Neural progenitor cell (in vitro differentiated cells): ENCODE data around the gene HBA1. TPM values are rescaled to one million over a fixed set of nuclear protein-coding genes. Genes with fewer than 3 reads are reported as not detected.
"Not testable (repeated sequence)": the region's sequence is repeated elsewhere in the genome, so short reads cannot be mapped to it uniquely, and the experiment has no call there.

Experiments
- DNase-seq: peaks from one replicate; pipeline ENCODE4 v3.0.0-alpha.2; 2016; ENCODE audit warnings: low spot score
- H2AFZ ChIP-seq: fragments of 200-600 bp; sonication (generic); replicated peaks from 2 replicates; pipeline ENCODE4 v1.6.1; 2016; ENCODE audit warnings: antibody characterized with exemption
- H3F3A ChIP-seq: fragments of 200-600 bp; sonication (generic); 2 replicates; pipeline ENCODE4 v1.6.1; 2016; ENCODE audit warnings: antibody characterized with exemption, low read depth
- H3K27ac ChIP-seq: fragments of 200-600 bp; sonication (generic); 2 replicates; pipeline ENCODE4 v1.5.1; 2016; ENCODE audit warnings: mild to moderate bottlenecking
- H3K27me3 ChIP-seq: fragments of 200-600 bp; sonication (generic); 2 replicates; pipeline ENCODE4 v1.6.1; 2016; ENCODE audit warnings: mild to moderate bottlenecking, moderate library complexity
- H3K36me3 ChIP-seq: fragments of 200-600 bp; sonication (generic); 2 replicates; pipeline ENCODE4 v1.5.1; 2016
- H3K4me1 ChIP-seq: fragments of 200-600 bp; sonication (generic); 2 replicates; pipeline ENCODE4 v1.6.1; 2016; ENCODE audit warnings: mixed run types
- H3K4me2 ChIP-seq: fragments of 200-600 bp; sonication (generic); 2 replicates; pipeline ENCODE4 v1.6.1; 2016
- H3K4me3 ChIP-seq: fragments of 200-600 bp; sonication (generic); 2 replicates; pipeline ENCODE4 v1.5.1; 2016
- H3K79me2 ChIP-seq: fragments of 200-600 bp; sonication (generic); 2 replicates; pipeline ENCODE4 v1.6.1; 2016; ENCODE audit warnings: low read depth
- H3K9ac ChIP-seq: fragments of 200-600 bp; sonication (generic); 2 replicates; pipeline ENCODE4 v1.6.1; 2016
- H3K9me3 ChIP-seq: fragments of 200-600 bp; sonication (generic); 2 replicates; pipeline ENCODE4 v1.5.1; 2016; ENCODE audit warnings: low read depth
- H4K20me1 ChIP-seq: fragments of 200-600 bp; sonication (generic); 2 replicates; pipeline ENCODE4 v1.6.1; 2016; ENCODE audit warnings: low read depth
- H3K27ac Mint-ChIP-seq: 3 replicates; pipeline ENCODE4 v1.8.0; 2021; ENCODE audit warnings: mixed read lengths
- H3K27me3 Mint-ChIP-seq: 2 replicates; pipeline ENCODE4 v1.8.0; 2022; ENCODE audit warnings: low read depth, mild to moderate bottlenecking, inconsistent platforms, moderate library complexity, mixed read lengths; ENCODE audit not compliant: insufficient read depth
- H3K36me3 Mint-ChIP-seq: 3 replicates; pipeline ENCODE4 v1.8.0; 2021; ENCODE audit warnings: mixed read lengths
- H3K4me1 Mint-ChIP-seq: 3 replicates; pipeline ENCODE4 v1.8.0; 2021; ENCODE audit warnings: mixed read lengths
- H3K4me3 Mint-ChIP-seq: 3 replicates; pipeline ENCODE4 v1.8.0; 2021; ENCODE audit warnings: mild to moderate bottlenecking, moderate library complexity, mixed read lengths
- H3K9me3 Mint-ChIP-seq: 3 replicates; pipeline ENCODE4 v1.8.0; 2020; ENCODE audit warnings: mixed read lengths
- CTCF ChIP-seq: fragments of 200-600 bp; sonication (generic); IDR thresholded peaks from 2 replicates; pipeline ENCODE4 v1.5.1; 2017; ENCODE audit warnings: antibody characterized with exemption, mild to moderate bottlenecking
- EZH2 ChIP-seq: fragments of 200-600 bp; sonication (generic); IDR thresholded peaks from 2 replicates; pipeline ENCODE4 v1.6.1; 2017; ENCODE audit warnings: antibody characterized with exemption, mild to moderate bottlenecking, moderate library complexity
- EZH2phosphoT487 ChIP-seq: fragments of 200-600 bp; sonication (generic); IDR thresholded peaks from 2 replicates; pipeline ENCODE4 v1.6.1; 2017; ENCODE audit warnings: antibody characterized with exemption
- small RNA-seq: library from RNA; depleted of rRNA; stranded (forward); fragments of <200 nt; gene quantifications from one replicate; pipeline ENCODE3, GENCODE V24; 2015
- total RNA-seq: library from RNA; depleted of rRNA; stranded (reverse); fragments of >200 nt; gene quantifications from 2 replicates; pipeline ENCODE4 v1.2.3, GENCODE V29; 2015; ENCODE audit warnings: low replicate concordance

HBA1 gene
- total RNA-seq, 1 donor from 2014 or later = not detected

- not testable (repeated sequence) for H3K27me3 Mint-ChIP-seq, H3F3A ChIP-seq, H3K4me1 Mint-ChIP-seq, H3K4me3 Mint-ChIP-seq, DNase-seq, H2AFZ ChIP-seq, H3K27me3 ChIP-seq, H3K4me1 ChIP-seq, H3K27ac Mint-ChIP-seq, H3K4me3 ChIP-seq, H3K9ac ChIP-seq, H3K4me2 ChIP-seq, H3K9me3 Mint-ChIP-seq, H3K27ac ChIP-seq, H3K9me3 ChIP-seq
- Histone ChIP-seq H3K79me2 (peaks cover 89% of the 10 kb centered on the region), H4K20me1 (peaks cover 91% of the 10 kb centered on the region), H3K36me3 (peaks cover 18% of the 10 kb centered on the region)
- peaks cover 28% of the 10 kb centered on the region for H3K36me3 Mint-ChIP-seq
Measured at GRCh38 chr16:211631-212180, 35.2 kb downstream of the HBA1 start.

GRCh38 chr16:212999-213398 lies 36.5 kb downstream of the HBA1 start:
- H3K27ac Mint-ChIP-seq = no peak overlapping the region
- peaks cover 27% of the 10 kb centered on the region for H3K36me3 Mint-ChIP-seq
- H3K4me3 Mint-ChIP-seq = no peak overlapping the region
- no peak overlapping the region for H3K27ac ChIP-seq
- peaks cover 9% of the 10 kb centered on the region for H3F3A ChIP-seq
- no peaks in the 10 kb centered on the region for H3K4me1 Mint-ChIP-seq
- no peaks in the 10 kb centered on the region for H3K27me3 Mint-ChIP-seq
- no peak overlapping the region for H3K4me3 ChIP-seq
- DNase-seq = no peak
- TF ChIP-seq EZH2 (no peak), EZH2phosphoT487 (no peak), CTCF (no peak)
- peaks cover 21% of the 10 kb centered on the region for H3K36me3 ChIP-seq
- H3K9me3 ChIP-seq = no peaks in the 10 kb centered on the region
- H3K9me3 Mint-ChIP-seq = no peaks in the 10 kb centered on the region
- H3K9ac ChIP-seq = no peak overlapping the region
- peaks cover 95% of the 10 kb centered on the region for H4K20me1 ChIP-seq
- peaks cover 99% of the 10 kb centered on the region for H3K79me2 ChIP-seq
- no peaks in the 10 kb centered on the region for H3K4me1 ChIP-seq
- H2AFZ ChIP-seq = no peak overlapping the region
- H3K27me3 ChIP-seq = no peaks in the 10 kb centered on the region
- no peak overlapping the region for H3K4me2 ChIP-seq

GRCh38 chr16:220021-220420 lies 43.5 kb downstream of the HBA1 start:
- TF ChIP-seq CTCF = no peak
- TF ChIP-seq EZH2 = no peak
- no peak for TF ChIP-seq EZH2phosphoT487
- Histone ChIP-seq H3K27ac (no peak overlapping the region), H3F3A (peaks cover 8% of the 10 kb centered on the region), H3K9me3 (no peaks in the 10 kb centered on the region), H3K4me2 (no peak overlapping the region), H3K79me2 (peaks cover 100% of the 10 kb centered on the region), H3K36me3 (peaks cover 9% of the 10 kb centered on the region), H2AFZ (no peak overlapping the region), H3K4me1 (no peaks in the 10 kb centered on the region), H3K9ac (no peak overlapping the region), H3K27me3 (no peaks in the 10 kb centered on the region), H4K20me1 (peaks cover 96% of the 10 kb centered on the region), H3K4me3 (no peak overlapping the region)
- Mint-ChIP-seq H3K27ac (no peak overlapping the region), H3K4me3 (no peak overlapping the region), H3K36me3 (peaks cover 25% of the 10 kb centered on the region), H3K4me1 (no peaks in the 10 kb centered on the region), H3K9me3 (no peaks in the 10 kb centered on the region), H3K27me3 (no peaks in the 10 kb centered on the region)
- DNase-seq = no peak

Small RNA genes within 50 kb of the gene (small RNA-seq; reads per million reads assigned to genes)
- not detected for gene RF00019

Other genes starting within 250 kb of the HBA1 start
- gene POLR3K, start 123.1 kb upstream of the HBA1 start, total RNA-seq = 9.2 and 11.0 TPM in 2 replicates
- gene SNRNP25, start 122.9 kb upstream of the HBA1 start, total RNA-seq = 43.6 and 49.8 TPM in 2 replicates
- 11.0 and 24.4 TPM in 2 replicates for gene RHBDF1, start 104.0 kb upstream of the HBA1 start, total RNA-seq
- 21.2 and 63.4 TPM in 2 replicates for gene MPG, start 98.5 kb upstream of the HBA1 start, total RNA-seq
- gene NPRL3, start 38.0 kb upstream of the HBA1 start, total RNA-seq = 7.6 and 14.8 TPM in 2 replicates
- gene HBZ, start 24.0 kb upstream of the HBA1 start, total RNA-seq = not detected in 2 replicates
- gene HBM, start 10.7 kb upstream of the HBA1 start, total RNA-seq = not detected in 2 replicates
- gene HBA2, start 3.8 kb upstream of the HBA1 start, total RNA-seq = not detected in 2 replicates
- gene HBQ1, start 3.8 kb downstream of the HBA1 start, total RNA-seq = 3.8 TPM in 1 of 2 replicates, not detected in the other
- gene LUC7L, start 52.8 kb downstream of the HBA1 start, total RNA-seq = 198 and 231 TPM in 2 replicates
- 115 and 159 TPM in 2 replicates for gene FAM234A, start 58.1 kb downstream of the HBA1 start, total RNA-seq
- 0.52 and 0.96 TPM in 2 replicates for gene RGS11, start 99.3 kb downstream of the HBA1 start, total RNA-seq
- 0.84 TPM in 1 of 2 replicates, not detected in the other for gene ARHGDIG, start 103.9 kb downstream of the HBA1 start, total RNA-seq
- gene PDIA2, start 106.5 kb downstream of the HBA1 start, total RNA-seq = 0.53 TPM in 1 of 2 replicates, not detected in the other
- gene AXIN1, start 176.0 kb downstream of the HBA1 start, total RNA-seq = 19.6 and 35.4 TPM in 2 replicates
- gene MRPL28, start 193.9 kb downstream of the HBA1 start, total RNA-seq = 82.2 and 138 TPM in 2 replicates
- 16.7 and 49.5 TPM in 2 replicates for gene PGAP6, start 205.3 kb downstream of the HBA1 start, total RNA-seq
- gene NME4, start 220.5 kb downstream of the HBA1 start, total RNA-seq = 93.3 and 236 TPM in 2 replicates
- 7.1 and 24.3 TPM in 2 replicates for gene DECR2, start 225.2 kb downstream of the HBA1 start, total RNA-seq
- gene RAB11FIP3, start 249.0 kb downstream of the HBA1 start, total RNA-seq = 15.5 and 45.2 TPM in 2 replicates